HEK293 (cell line): ENCODE results near the gene STARD13.

Experiments
- SETDB1 ChIP-seq: IDR thresholded peaks from one replicate; pipeline ENCODE4 v1.6.1; 2017; ENCODE audit warnings: mild to moderate bottlenecking, low read length, moderate library complexity, mixed read lengths; ENCODE audit not compliant: insufficient read length
- TCF7L2 ChIP-seq: IDR thresholded peaks from 2 replicates; pipeline ENCODE4 v1.6.1; 2011; ENCODE audit warnings: low read depth, mild to moderate bottlenecking, inconsistent platforms, low read length, moderate library complexity, borderline replicate concordance
- ZBTB1 ChIP-seq: fragments of 450-650 bp; formaldehyde crosslinking; IDR thresholded peaks from 2 replicates; pipeline ENCODE4 v1.5.1; 2016; ENCODE audit warnings: missing biosample characterization, missing genetic modification characterization
- ZBTB7A ChIP-seq: fragments of 450-650 bp; formaldehyde crosslinking; IDR thresholded peaks from 2 replicates; pipeline ENCODE4 v1.5.1; 2016; ENCODE audit warnings: low read depth, missing biosample characterization, missing genetic modification characterization
- ZNF121 ChIP-seq: fragments of 450-650 bp; formaldehyde crosslinking; IDR thresholded peaks from 2 replicates; pipeline ENCODE4 v1.5.1; 2016; ENCODE audit warnings: missing biosample characterization, missing genetic modification characterization
- ZNF792 ChIP-seq: fragments of 450-650 bp; formaldehyde crosslinking; IDR thresholded peaks from 2 replicates; pipeline ENCODE4 v1.5.1; 2016; ENCODE audit warnings: missing biosample characterization, missing genetic modification characterization
- TF ChIP-seq, protein P1 (sequence below): fragments of 450-650 bp; formaldehyde crosslinking; IDR thresholded peaks from 2 replicates; pipeline ENCODE4 v1.5.1; 2016; ENCODE audit warnings: missing biosample characterization, missing genetic modification characterization
- TF ChIP-seq, protein P2 (sequence below): fragments of 450-650 bp; formaldehyde crosslinking; IDR thresholded peaks from 2 replicates; pipeline ENCODE4 v1.5.1; 2016; ENCODE audit warnings: missing biosample characterization, missing genetic modification characterization
- TF ChIP-seq, protein P3 (sequence below): fragments of 450-650 bp; formaldehyde crosslinking; IDR thresholded peaks from 2 replicates; pipeline ENCODE4 v1.5.1; 2016; ENCODE audit warnings: missing biosample characterization, missing genetic modification characterization

DNA sequence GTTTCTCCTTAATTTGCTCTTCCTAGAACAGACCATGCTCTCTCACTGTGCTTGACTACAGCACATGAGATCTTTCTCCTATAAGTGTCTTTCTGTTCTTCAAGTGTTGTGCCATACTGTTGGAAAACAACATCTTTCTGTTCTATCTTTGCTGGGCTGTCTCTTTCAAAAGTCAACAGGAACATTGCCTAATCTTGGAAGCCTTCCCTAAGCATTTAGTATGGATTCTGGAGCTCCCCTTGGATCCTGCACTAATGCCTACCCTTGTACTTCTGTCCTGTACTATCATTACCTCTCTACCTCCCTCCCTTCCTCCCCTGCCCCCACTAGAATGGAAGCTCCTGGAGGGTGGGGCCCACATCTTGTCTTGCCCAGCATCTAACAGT is 26.8 kb downstream of the STARD13 start:
- no peak for TF ChIP-seq ZNF792
- TF ChIP-seq, protein P1, sequence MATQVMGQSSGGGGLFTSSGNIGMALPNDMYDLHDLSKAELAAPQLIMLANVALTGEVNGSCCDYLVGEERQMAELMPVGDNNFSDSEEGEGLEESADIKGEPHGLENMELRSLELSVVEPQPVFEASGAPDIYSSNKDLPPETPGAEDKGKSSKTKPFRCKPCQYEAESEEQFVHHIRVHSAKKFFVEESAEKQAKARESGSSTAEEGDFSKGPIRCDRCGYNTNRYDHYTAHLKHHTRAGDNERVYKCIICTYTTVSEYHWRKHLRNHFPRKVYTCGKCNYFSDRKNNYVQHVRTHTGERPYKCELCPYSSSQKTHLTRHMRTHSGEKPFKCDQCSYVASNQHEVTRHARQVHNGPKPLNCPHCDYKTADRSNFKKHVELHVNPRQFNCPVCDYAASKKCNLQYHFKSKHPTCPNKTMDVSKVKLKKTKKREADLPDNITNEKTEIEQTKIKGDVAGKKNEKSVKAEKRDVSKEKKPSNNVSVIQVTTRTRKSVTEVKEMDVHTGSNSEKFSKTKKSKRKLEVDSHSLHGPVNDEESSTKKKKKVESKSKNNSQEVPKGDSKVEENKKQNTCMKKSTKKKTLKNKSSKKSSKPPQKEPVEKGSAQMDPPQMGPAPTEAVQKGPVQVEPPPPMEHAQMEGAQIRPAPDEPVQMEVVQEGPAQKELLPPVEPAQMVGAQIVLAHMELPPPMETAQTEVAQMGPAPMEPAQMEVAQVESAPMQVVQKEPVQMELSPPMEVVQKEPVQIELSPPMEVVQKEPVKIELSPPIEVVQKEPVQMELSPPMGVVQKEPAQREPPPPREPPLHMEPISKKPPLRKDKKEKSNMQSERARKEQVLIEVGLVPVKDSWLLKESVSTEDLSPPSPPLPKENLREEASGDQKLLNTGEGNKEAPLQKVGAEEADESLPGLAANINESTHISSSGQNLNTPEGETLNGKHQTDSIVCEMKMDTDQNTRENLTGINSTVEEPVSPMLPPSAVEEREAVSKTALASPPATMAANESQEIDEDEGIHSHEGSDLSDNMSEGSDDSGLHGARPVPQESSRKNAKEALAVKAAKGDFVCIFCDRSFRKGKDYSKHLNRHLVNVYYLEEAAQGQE (tag by site-specific recombination), result no peak
- no peak for TF ChIP-seq ZBTB1
- TF ChIP-seq TCF7L2, result no peak
- TF ChIP-seq, protein P2, sequence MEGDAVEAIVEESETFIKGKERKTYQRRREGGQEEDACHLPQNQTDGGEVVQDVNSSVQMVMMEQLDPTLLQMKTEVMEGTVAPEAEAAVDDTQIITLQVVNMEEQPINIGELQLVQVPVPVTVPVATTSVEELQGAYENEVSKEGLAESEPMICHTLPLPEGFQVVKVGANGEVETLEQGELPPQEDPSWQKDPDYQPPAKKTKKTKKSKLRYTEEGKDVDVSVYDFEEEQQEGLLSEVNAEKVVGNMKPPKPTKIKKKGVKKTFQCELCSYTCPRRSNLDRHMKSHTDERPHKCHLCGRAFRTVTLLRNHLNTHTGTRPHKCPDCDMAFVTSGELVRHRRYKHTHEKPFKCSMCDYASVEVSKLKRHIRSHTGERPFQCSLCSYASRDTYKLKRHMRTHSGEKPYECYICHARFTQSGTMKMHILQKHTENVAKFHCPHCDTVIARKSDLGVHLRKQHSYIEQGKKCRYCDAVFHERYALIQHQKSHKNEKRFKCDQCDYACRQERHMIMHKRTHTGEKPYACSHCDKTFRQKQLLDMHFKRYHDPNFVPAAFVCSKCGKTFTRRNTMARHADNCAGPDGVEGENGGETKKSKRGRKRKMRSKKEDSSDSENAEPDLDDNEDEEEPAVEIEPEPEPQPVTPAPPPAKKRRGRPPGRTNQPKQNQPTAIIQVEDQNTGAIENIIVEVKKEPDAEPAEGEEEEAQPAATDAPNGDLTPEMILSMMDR (tag by site-specific recombination), result no peak
- TF ChIP-seq, protein P3, sequence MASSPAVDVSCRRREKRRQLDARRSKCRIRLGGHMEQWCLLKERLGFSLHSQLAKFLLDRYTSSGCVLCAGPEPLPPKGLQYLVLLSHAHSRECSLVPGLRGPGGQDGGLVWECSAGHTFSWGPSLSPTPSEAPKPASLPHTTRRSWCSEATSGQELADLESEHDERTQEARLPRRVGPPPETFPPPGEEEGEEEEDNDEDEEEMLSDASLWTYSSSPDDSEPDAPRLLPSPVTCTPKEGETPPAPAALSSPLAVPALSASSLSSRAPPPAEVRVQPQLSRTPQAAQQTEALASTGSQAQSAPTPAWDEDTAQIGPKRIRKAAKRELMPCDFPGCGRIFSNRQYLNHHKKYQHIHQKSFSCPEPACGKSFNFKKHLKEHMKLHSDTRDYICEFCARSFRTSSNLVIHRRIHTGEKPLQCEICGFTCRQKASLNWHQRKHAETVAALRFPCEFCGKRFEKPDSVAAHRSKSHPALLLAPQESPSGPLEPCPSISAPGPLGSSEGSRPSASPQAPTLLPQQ (tag by site-specific recombination), result peak; percentile 45; the same call in 1 of the 2 replicates
- TF ChIP-seq ZNF121, result no peak
- no peak for TF ChIP-seq ZBTB7A
- TF ChIP-seq SETDB1, result no peak
